Measurements from ENCODE around the gene LRRC58.

DNA sequence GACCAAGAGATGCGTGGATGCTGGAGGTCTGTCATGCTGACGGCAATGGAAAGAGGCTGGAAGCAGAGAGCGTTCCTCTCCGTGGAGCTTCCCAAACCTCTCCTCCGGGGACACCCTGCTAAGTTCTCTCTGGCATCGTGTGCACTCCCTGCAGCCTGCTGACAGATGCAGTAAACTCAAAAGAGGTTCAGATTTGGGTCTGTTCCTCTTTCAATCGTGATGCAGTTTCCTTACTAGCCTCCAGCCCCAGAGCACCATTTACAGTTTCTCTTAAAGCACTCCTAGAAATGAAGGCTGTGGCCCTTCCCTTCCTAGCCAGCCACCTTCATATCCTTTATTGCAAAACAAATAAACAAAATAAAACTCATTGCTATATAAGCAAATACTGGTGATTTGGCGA is 47.3 kb upstream of the LRRC58 start:
- TF ChIP-seq POLR2A (IDR thresholded peaks at IDR 0.05; ENCODE audit: low read length), result no peak
- no peak for TF ChIP-seq CTCF (IDR thresholded peaks at IDR 0.05)

All from A549 (cell line).